HepG2 (cell line): Measurements from ENCODE around the gene ALX3. TPM values are rescaled to one million over a fixed set of nuclear protein-coding genes. Genes with fewer than 3 reads are reported as not detected.
A peak's percentile ranks its signal among the peaks of the same experiment; 100 is the strongest.

ENCODE experiments used
- ATAC-seq: fragments of 200-7000 bp; cut with Tn5 transposase; 3 replicates; pipeline ENCODE4 v1.9.1; 2020; ENCODE audit warnings: mild to moderate bottlenecking, moderate library complexity
- BruUV-seq: library from RNA; stranded (reverse); fragments of 400-500 nt; replicated peaks from 2 replicates; lab custom pipeline; 2021; lab: Mats Ljungman, UMichigan
- CTCF ChIA-PET: fragments of 300-600 bp; formaldehyde crosslinking; extraction: SDS; loops from one replicate; lab custom pipeline; 2021; ENCODE audit warnings: low total read pairs, inconsistent platforms, low intra/inter-chr PET ratio; lab: Yijun Ruan, JAX
- POLR2A ChIA-PET: fragments of 350-600 bp; sonication (Branson Sonifier 250); formaldehyde crosslinking; loops from one replicate; lab custom pipeline; 2020; ENCODE audit warnings: antibody characterized with exemption, inconsistent platforms; lab: Yijun Ruan, JAX
- DNase-seq: peaks from one replicate; pipeline ENCODE4 v3.0.0-alpha.2; 2015; ENCODE audit warnings: low spot score
- FAIRE-seq: peaks from 3 replicates; lab custom pipeline; 2011; peaks lifted over from hg19 to GRCh38; lab: Jason Lieb, UNC
- H2AFZ ChIP-seq: one replicate; pipeline ENCODE4 v1.6.1; 2011; ENCODE audit warnings: low read length, inconsistent platforms
- H3K27ac ChIP-seq: fragments of 300-600 bp; 3 replicates; pipeline ENCODE4 v1.8.0; 2011; ENCODE audit warnings: mixed run types, mild to moderate bottlenecking, mixed read lengths, low read length, inconsistent platforms; ENCODE audit not compliant: insufficient read depth; ENCODE audit errors: extremely low read length
- H3K27me3 ChIP-seq, 2 experiments: fragments of 200-600 bp in 1 of 2; 2 replicates in 1 of 2; 3 replicates in 1 of 2; pipeline versions ENCODE4 v1.6.0 to v1.8.0; 2011; ENCODE audit warnings: low read length in 2 of 2, mild to moderate bottlenecking in 2 of 2, moderate library complexity in 2 of 2, inconsistent platforms in 1 of 2; ENCODE audit not compliant: insufficient read depth in 2 of 2, control insufficient read depth in 1 of 2
- H3K36me3 ChIP-seq, 2 experiments: fragments of 200-600 bp in 1 of 2; replicated peaks in 1 of 2; 2 replicates in 1 of 2; 3 replicates in 1 of 2; pipeline versions ENCODE4 v1.5.1 to v1.8.0; 2011; ENCODE audit warnings: low read length in 2 of 2, inconsistent platforms in 1 of 2; ENCODE audit not compliant: insufficient read depth in 2 of 2, control insufficient read depth in 1 of 2
- H3K4me1 ChIP-seq: 2 replicates; pipeline ENCODE4 v1.5.1; 2012; ENCODE audit warnings: low read length, inconsistent platforms; ENCODE audit not compliant: insufficient read depth
- H3K4me2 ChIP-seq: 2 replicates; pipeline ENCODE4 v1.6.0; 2011; ENCODE audit warnings: low read depth, low read length, inconsistent platforms
- H3K4me3 ChIP-seq, 3 experiments: fragments of 200-600 bp in 1 of 3; sonication (generic), shearing (Covaris generic) in 1 of 3; replicated peaks in 1 of 3; 2 replicates each; pipeline ENCODE4 v1.5.1; 2011 to 2016; ENCODE audit warnings: low read length in 3 of 3, inconsistent platforms in 2 of 3, low read depth in 2 of 3, mild to moderate bottlenecking in 2 of 3, control low read depth in 1 of 3, mixed read lengths in 1 of 3; ENCODE audit not compliant: insufficient read depth in 1 of 3
- H3K79me2 ChIP-seq: one replicate; pipeline ENCODE4 v1.6.1; 2011; ENCODE audit warnings: low read length, inconsistent platforms; ENCODE audit not compliant: insufficient read depth
- H3K9ac ChIP-seq: 2 replicates; pipeline ENCODE4 v1.6.0; 2011; ENCODE audit warnings: mild to moderate bottlenecking, low read depth, low read length, inconsistent platforms; ENCODE audit not compliant: insufficient read depth
- H3K9me3 ChIP-seq: 2 replicates; pipeline ENCODE4 v1.5.1; 2012; ENCODE audit warnings: mild to moderate bottlenecking, low read length
- H4K20me1 ChIP-seq: 2 replicates; pipeline ENCODE4 v1.6.0; 2011; ENCODE audit warnings: inconsistent platforms, mild to moderate bottlenecking, low read length, moderate library complexity; ENCODE audit not compliant: insufficient read depth
- KAT8 ChIP-seq: IDR thresholded peaks from 2 replicates; pipeline ENCODE4 v1.6.1; 2016; ENCODE audit warnings: missing genetic modification reagents, missing compliant biosample characterization
- KDM5B ChIP-seq: sonication (generic); formaldehyde crosslinking; IDR thresholded peaks from 2 replicates; pipeline ENCODE4 v1.4.0; 2020; ENCODE audit warnings: missing genetic modification reagents, mild to moderate bottlenecking, borderline replicate concordance
- NR2F6 ChIP-seq, 2 experiments: IDR thresholded peaks; 2 replicates each; pipeline ENCODE4 v1.6.1; 2016; ENCODE audit warnings: antibody characterized with exemption in 1 of 2, mild to moderate bottlenecking in 1 of 2
- PBX3 ChIP-seq: sonication (generic); formaldehyde crosslinking; IDR thresholded peaks from 2 replicates; pipeline ENCODE4 v1.8.1; 2023; ENCODE audit warnings: missing genetic modification reagents, inconsistent platforms, borderline replicate concordance
- PCBP1 ChIP-seq: fragments of 200-400 bp; formaldehyde crosslinking; IDR thresholded peaks from 2 replicates; pipeline ENCODE4 v1.6.1; 2017; ENCODE audit warnings: mild to moderate bottlenecking, low read depth, low read length, borderline replicate concordance
- PPARG ChIP-seq: conservative IDR thresholded peaks from 2 replicates; pipeline ENCODE4 v1.6.1; 2016; ENCODE audit warnings: missing biosample characterization, missing genetic modification reagents
- ZGPAT ChIP-seq: IDR thresholded peaks from 2 replicates; pipeline ENCODE4 v1.6.1; 2016; ENCODE audit warnings: mild to moderate bottlenecking
- ZNF362 ChIP-seq: sonication (generic); formaldehyde crosslinking; IDR thresholded peaks from 2 replicates; pipeline ENCODE4 v1.4.0; 2020; ENCODE audit warnings: missing genetic modification reagents, mild to moderate bottlenecking, borderline replicate concordance
- ZNF367 ChIP-seq: sonication (generic); formaldehyde crosslinking; IDR thresholded peaks from 2 replicates; pipeline ENCODE4 v1.4.0; 2020; ENCODE audit warnings: missing genetic modification reagents, borderline replicate concordance
- ZNF580 ChIP-seq: IDR thresholded peaks from 2 replicates; pipeline ENCODE4 v1.6.1; 2016; ENCODE audit warnings: low read depth, borderline replicate concordance
- ZNF839 ChIP-seq: sonication (generic); formaldehyde crosslinking; IDR thresholded peaks from 2 replicates; pipeline ENCODE4 v1.4.0; 2020; ENCODE audit warnings: missing genetic modification reagents, mild to moderate bottlenecking, borderline replicate concordance
- WGBS: methylation state at CpG from one replicate; pipeline ENCODE4 v1.1.6; 2017; ENCODE audit warnings: low lambda C conversion rate; 5-methylcytosine and 5-hydroxymethylcytosine counted together
- in situ Hi-C: cut with HindIII; loops from 2 replicates; pipeline ENCODE4 v1.10.0; 2017; ENCODE audit warnings: low pct_unique_long_range_greater_than_20kb; ENCODE audit not compliant: extremely low pct_ligation_motif_present
- intact Hi-C: fragments of 100-400 bp; cut with micrococcal nuclease; formaldehyde crosslinking; loops from one replicate; pipeline ENCODE4 v1.10.0; 2022; ENCODE audit not compliant: unreplicated experiment
- polyA plus RNA-seq, 8 experiments: library from polyadenylated mRNA; depleted of rRNA in 3 of 8; stranded (reverse) in 7 of 8; unstranded in 1 of 8; fragments of >200 nt; fragmentation: Illumina TruSeq in 4 of 8; extraction: Trizol in 4 of 8; gene quantifications; 2 replicates each; pipeline versions ENCODE4 v1.2.1 to v1.2.3, GENCODE V29; 2011 to 2016; ENCODE audit warnings: low read depth in 4 of 8, missing spikeins in 1 of 8, mixed read lengths in 1 of 8; ENCODE audit not compliant: insufficient read depth in 1 of 8
- total RNA-seq, 5 experiments: library from RNA; depleted of rRNA; stranded (reverse); fragments of >200 nt; fragmentation: Illumina TruSeq; extraction: Trizol; gene quantifications; 2 replicates each; pipeline ENCODE4 v1.2.3, GENCODE V29; 2016; ENCODE audit warnings: low read depth in 1 of 5

The ALX3 gene
- total and polyA plus RNA-seq, 2 of the 13 experiments (the other 11 are each of a cell fraction or from before 2014, with no cell fraction given): not detected

- WGBS: 89% methylated on average over 7 of the region's 9 CpGs
- DNase-seq: peak; percentile 10
- no peak overlapping the region for H2AFZ ChIP-seq
- TF ChIP-seq PPARG (CRISPR knock-in tag) (0 out of 2 replicates have a peak, but pooled peaks have one; percentile 12), PBX3 (CRISPR knock-in tag) (no peak), KDM5B (CRISPR knock-in tag) (no peak), KAT8 (CRISPR knock-in tag) (no peak), NR2F6 (IDR thresholded peaks at IDR 0.05) (peak; percentile 60), NR2F6 (CRISPR knock-in tag; IDR thresholded peaks at IDR 0.05) (no peak), ZGPAT (CRISPR knock-in tag) (no peak), ZNF367 (CRISPR knock-in tag) (no peak), ZNF580 (no peak), PCBP1 (no peak), ZNF839 (CRISPR knock-in tag) (no peak), ZNF362 (peak; percentile 48; the same call in 1 of the 2 replicates)
- TF ChIP-seq, all 625 proteins: peak for 3
- H3K79me2 ChIP-seq: no peaks in the 10 kb centered on the region
- H3K27ac ChIP-seq: no peak overlapping the region
- intact Hi-C loops (no loop called here), in situ Hi-C loops (no loop called here)
- 0 out of 2 replicates have a peak, but pooled peaks cover 2% of the 10 kb centered on the region for H4K20me1 ChIP-seq
- peaks cover 38 to 78% of the 10 kb centered on the region in 2 experiments for H3K36me3 ChIP-seq
- no peak overlapping the region for H3K4me2 ChIP-seq
- ATAC-seq: no peak
- peaks cover 24% of the 10 kb centered on the region for H3K4me1 ChIP-seq
- CTCF ChIA-PET: no interaction called here
- no peak overlapping the region for H3K9ac ChIP-seq
- H3K27me3 ChIP-seq: no peaks in the 10 kb centered on the region
- BruUV-seq: no TSS peak
- H3K4me3 ChIP-seq: no peak overlapping the region
- H3K9me3 ChIP-seq: no peaks in the 10 kb centered on the region
- FAIRE-seq: no peak
- POLR2A ChIA-PET: no interaction called here
Measured at GRCh38 chr1:110048923-110049601, 21.4 kb downstream of the ALX3 start.
